Liver (tissue), 3 donors: Measurements from ENCODE around the gene SAMD14.
A peak's percentile ranks its signal among the peaks of the same experiment; 100 is the strongest.

ENCODE experiments used
- EGR1 ChIP-seq, 2 donors: IDR thresholded peaks; 2 replicates each; pipeline ENCODE4 v1.6.1; 2016 to 2018; ENCODE audit warnings: antibody characterized with exemption in 2 of 2, low read depth in 2 of 2
- FOXA1 ChIP-seq: IDR thresholded peaks from 2 replicates; pipeline ENCODE4 v1.6.1; 2016; ENCODE audit warnings: antibody characterized with exemption
- GABPA ChIP-seq, 2 donors: IDR thresholded peaks in 1 of 2; conservative IDR thresholded peaks in 1 of 2; 2 replicates each; pipeline ENCODE4 v1.6.1; 2016; ENCODE audit warnings: antibody characterized with exemption in 2 of 2, mild to moderate bottlenecking in 1 of 2, moderate library complexity in 1 of 2
- JUND ChIP-seq, 2 donors: IDR thresholded peaks; 2 replicates each; pipeline ENCODE4 v1.6.1; 2016; ENCODE audit warnings: antibody characterized with exemption in 2 of 2
- NR2F2 ChIP-seq: IDR thresholded peaks from 2 replicates; pipeline ENCODE4 v1.6.1; 2016; ENCODE audit warnings: antibody characterized with exemption
- RAD21 ChIP-seq, 2 donors: IDR thresholded peaks; 2 replicates each; pipeline ENCODE4 v1.6.1; 2016; ENCODE audit warnings: antibody characterized with exemption in 2 of 2, mild to moderate bottlenecking in 2 of 2
- SP1 ChIP-seq: IDR thresholded peaks from 2 replicates; pipeline ENCODE4 v1.6.1; 2018; ENCODE audit warnings: antibody characterized with exemption, mild to moderate bottlenecking
- TAF1 ChIP-seq: conservative IDR thresholded peaks from 2 replicates; pipeline ENCODE4 v1.6.1; 2016; ENCODE audit warnings: antibody characterized with exemption, mild to moderate bottlenecking
- YY1 ChIP-seq: IDR thresholded peaks from 2 replicates; pipeline ENCODE4 v1.6.1; 2016; ENCODE audit warnings: antibody characterized with exemption, mild to moderate bottlenecking
- TF ChIP-seq, protein P1 (sequence below): IDR thresholded peaks from 2 replicates; pipeline ENCODE4 v1.6.1; 2016; ENCODE audit warnings: antibody characterized with exemption, mild to moderate bottlenecking
- TF ChIP-seq, protein P2 (sequence below): fragments of 150-350 bp; IDR thresholded peaks from 2 replicates; pipeline ENCODE4 v1.5.1; 2017; ENCODE audit warnings: improper control_type of control experiment, low read depth, low read length; ENCODE audit not compliant: missing input control
- TF ChIP-seq, protein P3 (sequence below): IDR thresholded peaks from 2 replicates; pipeline ENCODE4 v1.6.1; 2016; ENCODE audit warnings: antibody characterized with exemption
- TF ChIP-seq, protein P4 (sequence below): IDR thresholded peaks from 2 replicates; pipeline ENCODE4 v1.6.1; 2016; ENCODE audit warnings: antibody characterized with exemption
- TF ChIP-seq, protein P5 (sequence below): IDR thresholded peaks from 2 replicates; pipeline ENCODE4 v1.6.1; 2016; ENCODE audit warnings: antibody characterized with exemption
- donor health status: healthy.
- donor health status: healthy.

DNA sequence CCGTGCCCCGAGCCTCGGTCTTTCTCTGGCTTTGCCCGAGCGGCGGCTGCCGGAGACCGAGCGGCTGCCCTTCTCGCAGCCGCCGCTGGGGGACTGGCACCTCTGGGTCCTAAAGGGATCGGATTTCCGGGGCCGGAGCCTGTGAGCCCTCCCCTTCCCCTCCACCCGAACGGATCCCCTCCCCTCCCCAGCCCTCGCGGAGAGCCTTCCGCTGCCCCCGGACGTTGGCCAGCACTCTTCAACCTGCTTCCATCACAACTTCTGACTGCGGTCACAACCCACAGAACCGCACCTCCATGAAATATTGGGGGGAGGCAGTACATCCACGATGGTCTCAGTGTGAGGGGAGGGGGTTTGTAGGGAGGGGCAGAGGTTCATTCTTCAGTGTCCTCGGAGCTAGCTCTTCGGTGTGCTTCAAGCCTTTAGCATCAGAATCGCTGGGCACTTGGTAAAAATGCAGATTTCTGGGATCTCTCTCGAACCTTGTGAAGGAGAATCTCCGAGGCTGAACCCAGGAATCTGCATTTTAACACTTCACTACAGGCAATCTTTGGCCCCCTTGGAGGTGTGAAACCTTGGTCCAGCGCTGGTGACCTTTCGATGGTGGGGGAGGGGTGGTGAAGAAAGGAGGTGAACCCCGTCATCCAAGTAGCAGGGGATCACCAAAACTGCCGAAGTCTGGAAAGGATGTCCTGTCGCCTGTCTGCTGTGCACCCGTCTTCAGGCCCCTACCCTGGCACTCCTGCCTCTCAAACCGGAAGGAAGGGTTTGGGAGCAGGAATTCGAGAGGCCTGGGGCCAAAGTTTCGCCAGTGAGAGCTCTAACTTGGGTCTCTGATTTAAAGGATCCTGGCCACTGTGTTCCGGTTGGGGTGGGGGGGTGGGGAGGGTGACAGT is 21.3 kb upstream of the SAMD14 start:
- TF ChIP-seq EGR1 (IDR thresholded peaks at IDR 0.05; ENCODE audit: low read depth in 2 of 2) (peak in 1 of 2 donors; percentile 6), TAF1 (no peak), YY1 (no peak), JUND (IDR thresholded peaks at IDR 0.05) (no peak), GABPA (IDR thresholded peaks at IDR 0.05 in 1 of 2, conservative IDR thresholded peaks at IDR 0.05 in 1 of 2) (peak in 1 of 2 donors; percentile 71), NR2F2 (no peak), SP1 (no peak), RAD21 (IDR thresholded peaks at IDR 0.05) (peak in 1 of 2 donors; percentile 41), FOXA1 (no peak)
- TF ChIP-seq, protein P1, sequence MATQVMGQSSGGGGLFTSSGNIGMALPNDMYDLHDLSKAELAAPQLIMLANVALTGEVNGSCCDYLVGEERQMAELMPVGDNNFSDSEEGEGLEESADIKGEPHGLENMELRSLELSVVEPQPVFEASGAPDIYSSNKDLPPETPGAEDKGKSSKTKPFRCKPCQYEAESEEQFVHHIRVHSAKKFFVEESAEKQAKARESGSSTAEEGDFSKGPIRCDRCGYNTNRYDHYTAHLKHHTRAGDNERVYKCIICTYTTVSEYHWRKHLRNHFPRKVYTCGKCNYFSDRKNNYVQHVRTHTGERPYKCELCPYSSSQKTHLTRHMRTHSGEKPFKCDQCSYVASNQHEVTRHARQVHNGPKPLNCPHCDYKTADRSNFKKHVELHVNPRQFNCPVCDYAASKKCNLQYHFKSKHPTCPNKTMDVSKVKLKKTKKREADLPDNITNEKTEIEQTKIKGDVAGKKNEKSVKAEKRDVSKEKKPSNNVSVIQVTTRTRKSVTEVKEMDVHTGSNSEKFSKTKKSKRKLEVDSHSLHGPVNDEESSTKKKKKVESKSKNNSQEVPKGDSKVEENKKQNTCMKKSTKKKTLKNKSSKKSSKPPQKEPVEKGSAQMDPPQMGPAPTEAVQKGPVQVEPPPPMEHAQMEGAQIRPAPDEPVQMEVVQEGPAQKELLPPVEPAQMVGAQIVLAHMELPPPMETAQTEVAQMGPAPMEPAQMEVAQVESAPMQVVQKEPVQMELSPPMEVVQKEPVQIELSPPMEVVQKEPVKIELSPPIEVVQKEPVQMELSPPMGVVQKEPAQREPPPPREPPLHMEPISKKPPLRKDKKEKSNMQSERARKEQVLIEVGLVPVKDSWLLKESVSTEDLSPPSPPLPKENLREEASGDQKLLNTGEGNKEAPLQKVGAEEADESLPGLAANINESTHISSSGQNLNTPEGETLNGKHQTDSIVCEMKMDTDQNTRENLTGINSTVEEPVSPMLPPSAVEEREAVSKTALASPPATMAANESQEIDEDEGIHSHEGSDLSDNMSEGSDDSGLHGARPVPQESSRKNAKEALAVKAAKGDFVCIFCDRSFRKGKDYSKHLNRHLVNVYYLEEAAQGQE, result no peak
- TF ChIP-seq, protein P2, sequence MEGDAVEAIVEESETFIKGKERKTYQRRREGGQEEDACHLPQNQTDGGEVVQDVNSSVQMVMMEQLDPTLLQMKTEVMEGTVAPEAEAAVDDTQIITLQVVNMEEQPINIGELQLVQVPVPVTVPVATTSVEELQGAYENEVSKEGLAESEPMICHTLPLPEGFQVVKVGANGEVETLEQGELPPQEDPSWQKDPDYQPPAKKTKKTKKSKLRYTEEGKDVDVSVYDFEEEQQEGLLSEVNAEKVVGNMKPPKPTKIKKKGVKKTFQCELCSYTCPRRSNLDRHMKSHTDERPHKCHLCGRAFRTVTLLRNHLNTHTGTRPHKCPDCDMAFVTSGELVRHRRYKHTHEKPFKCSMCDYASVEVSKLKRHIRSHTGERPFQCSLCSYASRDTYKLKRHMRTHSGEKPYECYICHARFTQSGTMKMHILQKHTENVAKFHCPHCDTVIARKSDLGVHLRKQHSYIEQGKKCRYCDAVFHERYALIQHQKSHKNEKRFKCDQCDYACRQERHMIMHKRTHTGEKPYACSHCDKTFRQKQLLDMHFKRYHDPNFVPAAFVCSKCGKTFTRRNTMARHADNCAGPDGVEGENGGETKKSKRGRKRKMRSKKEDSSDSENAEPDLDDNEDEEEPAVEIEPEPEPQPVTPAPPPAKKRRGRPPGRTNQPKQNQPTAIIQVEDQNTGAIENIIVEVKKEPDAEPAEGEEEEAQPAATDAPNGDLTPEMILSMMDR, result peak; percentile 67
- TF ChIP-seq, protein P3, sequence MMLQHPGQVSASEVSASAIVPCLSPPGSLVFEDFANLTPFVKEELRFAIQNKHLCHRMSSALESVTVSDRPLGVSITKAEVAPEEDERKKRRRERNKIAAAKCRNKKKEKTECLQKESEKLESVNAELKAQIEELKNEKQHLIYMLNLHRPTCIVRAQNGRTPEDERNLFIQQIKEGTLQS, result no peak
- TF ChIP-seq, protein P4, sequence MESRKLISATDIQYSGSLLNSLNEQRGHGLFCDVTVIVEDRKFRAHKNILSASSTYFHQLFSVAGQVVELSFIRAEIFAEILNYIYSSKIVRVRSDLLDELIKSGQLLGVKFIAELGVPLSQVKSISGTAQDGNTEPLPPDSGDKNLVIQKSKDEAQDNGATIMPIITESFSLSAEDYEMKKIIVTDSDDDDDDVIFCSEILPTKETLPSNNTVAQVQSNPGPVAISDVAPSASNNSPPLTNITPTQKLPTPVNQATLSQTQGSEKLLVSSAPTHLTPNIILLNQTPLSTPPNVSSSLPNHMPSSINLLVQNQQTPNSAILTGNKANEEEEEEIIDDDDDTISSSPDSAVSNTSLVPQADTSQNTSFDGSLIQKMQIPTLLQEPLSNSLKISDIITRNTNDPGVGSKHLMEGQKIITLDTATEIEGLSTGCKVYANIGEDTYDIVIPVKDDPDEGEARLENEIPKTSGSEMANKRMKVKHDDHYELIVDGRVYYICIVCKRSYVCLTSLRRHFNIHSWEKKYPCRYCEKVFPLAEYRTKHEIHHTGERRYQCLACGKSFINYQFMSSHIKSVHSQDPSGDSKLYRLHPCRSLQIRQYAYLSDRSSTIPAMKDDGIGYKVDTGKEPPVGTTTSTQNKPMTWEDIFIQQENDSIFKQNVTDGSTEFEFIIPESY, result no peak
- TF ChIP-seq, protein P5, sequence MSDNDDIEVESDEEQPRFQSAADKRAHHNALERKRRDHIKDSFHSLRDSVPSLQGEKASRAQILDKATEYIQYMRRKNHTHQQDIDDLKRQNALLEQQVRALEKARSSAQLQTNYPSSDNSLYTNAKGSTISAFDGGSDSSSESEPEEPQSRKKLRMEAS, result no peak
